Neural progenitor cell (in vitro differentiated cells): ENCODE data around the gene DHDH.

Experiments
- EZH2 ChIP-seq: fragments of 200-600 bp; sonication (generic); IDR thresholded peaks from 2 replicates; pipeline ENCODE4 v1.6.1; 2017; ENCODE audit warnings: antibody characterized with exemption, mild to moderate bottlenecking, moderate library complexity
- EZH2phosphoT487 ChIP-seq: fragments of 200-600 bp; sonication (generic); IDR thresholded peaks from 2 replicates; pipeline ENCODE4 v1.6.1; 2017; ENCODE audit warnings: antibody characterized with exemption
- TF ChIP-seq, protein P1 (sequence below): fragments of 200-600 bp; sonication (generic); IDR thresholded peaks from 2 replicates; pipeline ENCODE4 v1.5.1; 2017; ENCODE audit warnings: antibody characterized with exemption, mild to moderate bottlenecking

GRCh38 chr19:48883726-48884125 is 49.8 kb upstream of the DHDH start:
- TF ChIP-seq EZH2phosphoT487 = no peak
- TF ChIP-seq EZH2 = no peak
- TF ChIP-seq, protein P1, sequence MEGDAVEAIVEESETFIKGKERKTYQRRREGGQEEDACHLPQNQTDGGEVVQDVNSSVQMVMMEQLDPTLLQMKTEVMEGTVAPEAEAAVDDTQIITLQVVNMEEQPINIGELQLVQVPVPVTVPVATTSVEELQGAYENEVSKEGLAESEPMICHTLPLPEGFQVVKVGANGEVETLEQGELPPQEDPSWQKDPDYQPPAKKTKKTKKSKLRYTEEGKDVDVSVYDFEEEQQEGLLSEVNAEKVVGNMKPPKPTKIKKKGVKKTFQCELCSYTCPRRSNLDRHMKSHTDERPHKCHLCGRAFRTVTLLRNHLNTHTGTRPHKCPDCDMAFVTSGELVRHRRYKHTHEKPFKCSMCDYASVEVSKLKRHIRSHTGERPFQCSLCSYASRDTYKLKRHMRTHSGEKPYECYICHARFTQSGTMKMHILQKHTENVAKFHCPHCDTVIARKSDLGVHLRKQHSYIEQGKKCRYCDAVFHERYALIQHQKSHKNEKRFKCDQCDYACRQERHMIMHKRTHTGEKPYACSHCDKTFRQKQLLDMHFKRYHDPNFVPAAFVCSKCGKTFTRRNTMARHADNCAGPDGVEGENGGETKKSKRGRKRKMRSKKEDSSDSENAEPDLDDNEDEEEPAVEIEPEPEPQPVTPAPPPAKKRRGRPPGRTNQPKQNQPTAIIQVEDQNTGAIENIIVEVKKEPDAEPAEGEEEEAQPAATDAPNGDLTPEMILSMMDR = no peak
